ENCODE measurements around the gene EHBP1.

EHBP1 gene

GRCh38 chr2:62928015-62928414 lies 222.5 kb downstream of the EHBP1 start:
- TF ChIP-seq REST (IDR thresholded peaks at IDR 0.05; ENCODE audit: insufficient read depth in 1 of 2, low read depth in 2 of 2, low read length in 2 of 2) = no peak
- TF ChIP-seq FOXP2 (optimal IDR thresholded peaks at IDR 0.05; ENCODE audit: borderline replicate concordance, extremely low read depth, extremely low read length, insufficient read depth) = no peak

DNA sequence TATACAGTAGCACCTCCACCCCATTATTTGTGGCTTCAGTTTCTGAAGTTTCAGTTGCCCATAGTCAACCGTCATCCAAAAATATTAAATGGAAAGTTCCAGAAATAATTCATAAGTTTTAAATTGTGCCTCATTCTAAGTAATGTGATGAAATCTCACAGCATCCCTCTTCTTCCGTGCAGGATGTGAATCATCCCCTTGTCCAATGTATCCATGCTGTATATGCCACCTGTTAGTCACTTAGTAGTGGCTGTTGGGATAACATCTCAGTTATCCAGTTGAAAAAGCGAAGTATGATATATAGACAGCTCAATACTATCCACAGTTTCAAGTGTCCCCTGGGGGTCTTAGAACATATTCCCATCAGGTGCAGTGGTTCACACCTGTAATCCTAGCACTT lies 226.0 kb downstream of the EHBP1 start:
- TF ChIP-seq POLR2AphosphoS5 (IDR thresholded peaks at IDR 0.05; ENCODE audit: low read depth, low read length) (no peak), REST (IDR thresholded peaks at IDR 0.05; ENCODE audit: insufficient read depth in 1 of 2, low read depth in 2 of 2, low read length in 2 of 2) (no peak), TAF1 (IDR thresholded peaks at IDR 0.05; ENCODE audit: borderline replicate concordance, insufficient read depth, low read length) (no peak), FOXP2 (optimal IDR thresholded peaks at IDR 0.05; ENCODE audit: borderline replicate concordance, extremely low read depth, extremely low read length, insufficient read depth) (no peak), SIN3A (IDR thresholded peaks at IDR 0.05; ENCODE audit: borderline replicate concordance, insufficient read depth, low read length) (no peak)

DNA sequence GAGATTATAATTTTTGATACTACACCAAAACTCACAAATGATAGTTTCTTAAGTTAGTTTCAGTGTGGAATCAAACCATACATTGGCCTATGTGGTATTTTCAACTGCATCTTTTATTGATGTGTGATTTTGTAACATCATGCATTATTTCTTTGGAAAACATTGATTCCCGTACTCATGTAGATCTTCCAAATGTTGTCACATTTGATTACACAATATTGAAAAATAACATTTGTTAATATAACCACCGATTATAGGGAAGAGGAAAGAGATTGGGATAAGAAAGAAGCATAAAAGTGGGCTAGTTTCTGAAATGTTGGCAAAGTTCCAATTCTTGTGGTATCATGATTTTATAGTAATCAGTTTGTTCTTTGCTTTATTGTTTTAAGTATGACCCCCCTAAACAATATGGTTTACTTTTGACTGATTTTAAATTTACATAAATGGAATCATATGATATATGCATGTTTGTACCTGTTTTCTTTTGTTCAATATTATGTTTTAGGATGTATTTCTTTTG lies 227.9 kb downstream of the EHBP1 start:
- TF ChIP-seq TAF1 (IDR thresholded peaks at IDR 0.05; ENCODE audit: borderline replicate concordance, insufficient read depth, low read length) (no peak), REST (IDR thresholded peaks at IDR 0.05; ENCODE audit: insufficient read depth in 1 of 2, low read depth in 2 of 2, low read length in 2 of 2) (no peak), POLR2AphosphoS5 (IDR thresholded peaks at IDR 0.05; ENCODE audit: low read depth, low read length) (no peak), SIN3A (IDR thresholded peaks at IDR 0.05; ENCODE audit: borderline replicate concordance, insufficient read depth, low read length) (no peak), FOXP2 (optimal IDR thresholded peaks at IDR 0.05; ENCODE audit: borderline replicate concordance, extremely low read depth, extremely low read length, insufficient read depth) (no peak)

DNA sequence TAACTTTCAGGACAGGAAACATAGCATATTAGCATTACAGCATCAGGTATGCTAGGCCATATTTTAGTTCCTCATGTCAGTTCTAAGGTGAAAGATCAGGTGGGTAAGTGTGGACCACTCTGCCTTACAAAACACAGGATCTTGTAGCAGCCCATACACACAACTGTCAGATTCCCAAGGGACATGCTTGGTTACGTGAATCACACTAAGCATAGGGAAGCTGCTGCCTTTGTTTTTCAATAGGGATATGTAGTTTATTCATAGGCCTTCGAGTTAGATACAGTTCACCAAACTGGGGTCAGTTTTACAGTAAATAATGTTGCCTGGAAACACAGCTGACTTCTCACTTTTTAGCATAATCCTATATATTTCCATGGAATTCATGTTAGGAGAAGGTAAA lies 229.0 kb downstream of the EHBP1 start:
- TF ChIP-seq SIN3A (IDR thresholded peaks at IDR 0.05; ENCODE audit: borderline replicate concordance, insufficient read depth, low read length) = no peak
- TF ChIP-seq FOXP2 (optimal IDR thresholded peaks at IDR 0.05; ENCODE audit: borderline replicate concordance, extremely low read depth, extremely low read length, insufficient read depth) = no peak
- no peak for TF ChIP-seq POLR2AphosphoS5 (IDR thresholded peaks at IDR 0.05; ENCODE audit: low read depth, low read length)
- no peak for TF ChIP-seq TAF1 (IDR thresholded peaks at IDR 0.05; ENCODE audit: borderline replicate concordance, insufficient read depth, low read length)
- no peak for TF ChIP-seq REST (IDR thresholded peaks at IDR 0.05; ENCODE audit: insufficient read depth in 1 of 2, low read depth in 2 of 2, low read length in 2 of 2)

DNA sequence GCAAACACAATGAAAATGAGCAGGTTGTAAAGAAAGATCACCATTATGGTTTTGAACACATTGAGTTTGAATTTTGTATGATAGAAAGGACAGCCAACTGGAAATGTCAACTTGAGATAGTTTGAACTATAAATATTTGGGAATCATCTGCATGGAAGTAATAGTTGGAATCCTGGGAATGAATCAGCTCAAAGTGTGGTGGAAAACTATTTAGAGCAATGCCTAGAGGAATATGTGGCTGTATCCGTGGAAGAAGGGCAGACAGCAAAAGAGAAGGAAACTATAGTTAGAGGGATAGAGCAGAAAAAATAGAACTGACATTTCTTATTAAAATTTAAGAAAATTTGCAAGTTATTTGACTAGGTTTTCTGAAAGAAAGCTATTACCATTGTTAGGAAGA lies 232.6 kb downstream of the EHBP1 start:
- TF ChIP-seq REST (IDR thresholded peaks at IDR 0.05; ENCODE audit: insufficient read depth in 1 of 2, low read depth in 2 of 2, low read length in 2 of 2) (no peak), TAF1 (IDR thresholded peaks at IDR 0.05; ENCODE audit: borderline replicate concordance, insufficient read depth, low read length) (no peak), FOXP2 (optimal IDR thresholded peaks at IDR 0.05; ENCODE audit: borderline replicate concordance, extremely low read depth, extremely low read length, insufficient read depth) (no peak), SIN3A (IDR thresholded peaks at IDR 0.05; ENCODE audit: borderline replicate concordance, insufficient read depth, low read length) (no peak), POLR2AphosphoS5 (IDR thresholded peaks at IDR 0.05; ENCODE audit: low read depth, low read length) (no peak)
